T-helper 17 cell (primary cell): ENCODE results near the gene LRIG1. TPM values are rescaled to one million over a fixed set of nuclear protein-coding genes. Genes with fewer than 3 reads are reported as not detected.

Experiments used
- ATAC-seq: fragments of 150-1000 bp; cut with Tn5 transposase; 2 replicates; pipeline ENCODE4 v1.10.0; 2021; ENCODE audit warnings: mild to moderate bottlenecking, moderate library complexity
- DNase-seq, 3 donors: peaks; one replicate each; pipeline versions ENCODE4 v3.0.0 to v3.0.0-alpha.2; 2020 to 2021
- H3K9me3 ChIP-seq: one replicate; pipeline ENCODE4 v1.7.0; 2013; ENCODE audit warnings: low read length, mild to moderate bottlenecking; ENCODE audit not compliant: control insufficient read depth, poor library complexity, severe bottlenecking
- H3K27ac Mint-ChIP-seq: one replicate; pipeline ENCODE4 v1.8.0; 2022; ENCODE audit warnings: mild to moderate bottlenecking, moderate library complexity, mixed read lengths
- H3K27me3 Mint-ChIP-seq: one replicate; pipeline ENCODE4 v1.8.0; 2022; ENCODE audit warnings: mixed read lengths
- H3K36me3 Mint-ChIP-seq: one replicate; pipeline ENCODE4 v1.8.0; 2022; ENCODE audit warnings: low read depth, mixed read lengths
- H3K4me1 Mint-ChIP-seq: one replicate; pipeline ENCODE4 v1.8.0; 2022; ENCODE audit warnings: mild to moderate bottlenecking, mixed read lengths
- H3K4me3 Mint-ChIP-seq: one replicate; pipeline ENCODE4 v1.8.0; 2022; ENCODE audit warnings: mild to moderate bottlenecking, moderate library complexity, mixed read lengths
- total RNA-seq, 4 donors: library from RNA in 2 of 4; stranded (reverse) in 2 of 4; gene quantifications; one replicate each; pipeline ENCODE4 v1.2.3 and lab custom pipeline; 2022 to 2026

Gene LRIG1
- total RNA-seq, 2 donors from 2014 or later: 57.8 to 63.4 TPM

DNA sequence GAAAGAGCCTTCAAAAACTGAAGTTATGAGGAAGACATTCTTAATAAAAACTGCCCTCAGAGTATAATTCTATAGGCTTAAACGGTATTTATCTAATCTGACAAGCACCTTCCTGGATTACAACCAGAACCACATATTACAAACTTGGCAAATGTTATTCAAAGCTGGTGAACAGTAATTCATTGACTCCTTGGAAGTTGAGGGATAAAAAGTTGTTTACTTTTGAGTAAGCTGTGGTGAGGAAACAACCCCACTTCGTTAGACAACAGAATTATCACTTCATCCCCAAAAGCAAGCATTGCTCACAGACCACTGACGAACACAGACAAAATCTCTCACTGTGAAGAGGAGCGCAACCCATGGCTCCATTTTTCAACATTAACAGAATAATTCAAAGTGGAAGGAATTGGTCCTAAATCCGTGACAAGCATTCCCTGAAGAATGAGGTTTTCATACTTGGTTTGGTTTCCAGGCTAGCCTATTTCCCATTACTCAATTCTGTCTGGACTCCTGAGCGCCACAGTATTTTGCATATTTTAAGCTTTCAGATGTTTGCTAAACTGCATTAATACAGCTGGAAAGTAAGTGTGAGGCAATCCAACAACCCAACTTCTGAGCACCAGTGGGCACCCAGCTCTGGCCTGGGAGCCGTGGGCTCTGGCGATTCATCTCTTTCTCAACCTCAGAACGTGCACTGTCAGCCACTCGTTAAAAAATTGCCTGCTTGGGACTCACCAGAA, 32.7 kb downstream of the LRIG1 start:
- ATAC-seq (no peak), DNase-seq (no peak)
- Mint-ChIP-seq H3K27ac (peak overlapping the region; percentile 32), H3K4me1 (peaks cover 52% of the 10 kb centered on the region), H3K27me3 (no peaks in the 10 kb centered on the region), H3K4me3 (no peak overlapping the region), H3K36me3 (no peaks in the 10 kb centered on the region)
- no peaks in the 10 kb centered on the region for H3K9me3 ChIP-seq

DNA sequence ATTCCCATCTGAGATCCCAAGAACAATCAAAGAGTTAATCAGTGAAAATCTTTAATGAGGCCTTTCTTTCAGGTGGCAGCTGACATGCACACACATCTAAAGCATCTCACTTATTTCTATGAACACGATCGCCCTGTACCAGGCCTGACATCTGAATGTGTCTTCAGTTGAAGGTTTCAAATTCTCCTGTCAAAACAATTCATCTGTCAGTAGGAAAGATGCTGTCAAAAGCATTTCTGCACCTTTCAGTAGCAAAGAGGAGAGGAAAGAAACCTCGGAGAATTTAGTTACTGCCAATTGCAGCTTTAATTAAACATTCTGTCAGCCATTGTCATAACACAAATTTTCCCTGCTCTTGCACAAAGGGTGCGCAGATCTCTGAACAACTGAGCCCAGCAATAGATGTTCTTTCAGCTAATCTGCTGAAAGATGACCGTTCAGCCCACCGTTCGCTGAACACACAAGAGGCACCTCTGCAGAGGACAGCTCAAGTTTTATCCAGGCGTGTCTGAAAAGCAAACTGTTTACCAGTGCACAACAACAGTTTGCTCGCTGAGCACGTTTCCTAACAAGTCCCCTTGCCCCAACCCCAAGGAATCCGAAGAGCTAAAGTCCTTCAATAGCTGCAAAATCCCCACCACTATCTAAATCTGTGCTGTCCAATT, 34.1 kb downstream of the LRIG1 start:
- H3K27ac Mint-ChIP-seq: peak overlapping the region; percentile 82
- no peaks in the 10 kb centered on the region for H3K9me3 ChIP-seq
- H3K4me1 Mint-ChIP-seq: peaks cover 50% of the 10 kb centered on the region
- no peaks in the 10 kb centered on the region for H3K27me3 Mint-ChIP-seq
- no peaks in the 10 kb centered on the region for H3K36me3 Mint-ChIP-seq
- no peak overlapping the region for H3K4me3 Mint-ChIP-seq
- DNase-seq (no peak), ATAC-seq (no peak)

DNA sequence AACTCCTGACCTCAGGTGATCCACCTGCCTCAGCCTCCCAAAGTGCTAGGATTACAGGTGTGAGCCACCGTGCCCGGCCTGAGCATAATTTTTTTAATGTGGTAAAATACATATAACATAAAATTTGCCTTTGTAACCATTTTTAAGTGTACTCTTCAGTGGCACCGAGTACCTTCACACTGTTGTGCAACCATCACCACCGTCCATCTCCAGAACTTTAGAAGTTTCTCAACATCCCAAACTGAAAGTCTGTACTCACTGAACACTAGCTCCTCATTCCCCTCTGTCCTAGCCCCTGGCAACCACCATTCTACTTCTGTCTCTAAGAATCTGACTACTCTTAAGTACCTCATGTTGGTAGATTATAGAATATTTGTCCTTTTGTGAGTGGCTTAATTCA, 35.2 kb downstream of the LRIG1 start:
- no peaks in the 10 kb centered on the region for H3K9me3 ChIP-seq
- peaks cover 49% of the 10 kb centered on the region for H3K4me1 Mint-ChIP-seq
- no peak for DNase-seq
- ATAC-seq: no peak
- H3K27ac Mint-ChIP-seq: peak overlapping the region; percentile 82
- H3K36me3 Mint-ChIP-seq: no peaks in the 10 kb centered on the region
- no peak overlapping the region for H3K4me3 Mint-ChIP-seq
- no peaks in the 10 kb centered on the region for H3K27me3 Mint-ChIP-seq

DNA sequence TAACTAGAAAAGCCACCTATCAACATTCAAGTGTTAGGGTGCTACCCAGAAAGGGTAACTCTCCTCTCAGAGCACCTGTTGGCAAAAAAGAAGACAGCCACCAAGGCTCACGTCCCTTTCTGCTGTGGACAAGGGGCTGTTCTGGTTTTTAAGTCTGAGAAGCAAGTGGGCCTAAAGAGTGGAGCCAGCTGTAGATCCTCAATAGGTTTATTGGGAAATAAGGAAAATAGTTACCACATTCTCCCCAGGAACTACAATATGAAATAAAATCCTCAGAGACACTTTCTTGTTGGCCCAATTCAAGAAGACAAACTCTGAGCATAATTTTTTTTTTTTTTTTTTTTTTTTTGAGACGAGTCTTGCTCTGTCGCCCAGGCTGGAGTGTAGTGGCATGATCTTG, 35.8 kb downstream of the LRIG1 start:
- Mint-ChIP-seq H3K4me3 (no peak overlapping the region), H3K27me3 (no peaks in the 10 kb centered on the region), H3K36me3 (no peaks in the 10 kb centered on the region), H3K4me1 (peaks cover 50% of the 10 kb centered on the region), H3K27ac (no peak overlapping the region)
- no peaks in the 10 kb centered on the region for H3K9me3 ChIP-seq
- no peak for ATAC-seq
- no peak for DNase-seq

DNA sequence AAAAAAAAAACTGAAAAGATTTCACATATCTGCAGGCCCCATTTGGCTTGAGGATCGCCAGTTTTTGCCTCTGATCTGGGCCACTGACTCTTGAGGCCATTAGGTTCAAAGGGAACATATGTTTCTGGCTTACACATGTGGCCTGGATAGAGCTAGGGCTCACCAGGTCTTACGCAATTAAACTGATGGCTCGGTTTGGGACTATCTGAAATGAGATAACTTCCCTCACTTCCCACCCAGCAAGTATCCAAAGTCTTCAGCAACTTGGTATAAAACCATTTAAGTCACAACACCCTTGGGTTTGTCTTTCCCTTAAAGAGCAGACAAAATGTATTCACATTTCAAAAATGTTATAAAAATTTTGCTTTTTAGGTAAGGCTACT, 36.3 kb downstream of the LRIG1 start:
- Mint-ChIP-seq H3K36me3 (no peaks in the 10 kb centered on the region), H3K4me1 (peaks cover 48% of the 10 kb centered on the region), H3K4me3 (no peak overlapping the region), H3K27ac (peak overlapping the region; percentile 1), H3K27me3 (no peaks in the 10 kb centered on the region)
- ATAC-seq (no peak), DNase-seq (no peak)
- no peaks in the 10 kb centered on the region for H3K9me3 ChIP-seq

DNA sequence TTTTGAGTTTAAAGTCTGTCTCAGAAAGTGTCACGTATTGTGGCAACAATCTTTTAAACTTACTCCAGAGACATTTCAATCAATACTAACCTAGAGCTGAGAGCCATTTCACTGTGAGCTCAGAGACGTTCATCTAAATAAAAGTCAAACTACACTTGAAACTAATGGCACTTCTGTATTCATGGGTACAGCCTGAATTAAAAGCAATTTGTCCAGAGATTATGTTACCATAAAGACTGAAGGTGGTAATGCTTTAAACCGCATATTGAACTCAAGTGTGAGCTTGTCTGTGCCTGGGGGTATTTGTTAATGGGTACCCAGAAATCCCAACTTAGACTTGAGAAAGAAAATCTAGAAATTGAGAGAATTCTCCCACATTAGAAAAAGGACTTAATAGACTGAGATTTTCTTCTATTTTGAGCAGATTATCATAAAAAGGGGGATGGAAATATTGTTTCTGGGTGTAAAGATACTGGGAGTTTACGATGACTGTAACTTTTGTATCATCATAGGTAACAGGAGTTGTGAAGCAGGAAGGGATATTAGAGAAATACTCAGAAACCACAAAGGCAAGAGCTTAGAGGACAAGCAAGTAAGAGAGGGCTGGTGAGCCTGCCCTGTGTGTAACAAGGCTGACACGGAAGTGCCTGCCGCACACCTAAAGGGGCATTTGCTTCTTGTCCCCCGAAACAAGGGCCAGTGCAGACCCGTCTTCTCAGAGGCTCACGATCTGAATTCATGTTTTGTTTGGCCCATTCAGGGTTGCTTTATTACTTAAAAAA, 36.9 kb downstream of the LRIG1 start:
- H3K27ac Mint-ChIP-seq: peak overlapping the region; percentile 1
- H3K4me1 Mint-ChIP-seq: peaks cover 42% of the 10 kb centered on the region
- DNase-seq (no peak), ATAC-seq (no peak)
- no peaks in the 10 kb centered on the region for H3K27me3 Mint-ChIP-seq
- no peaks in the 10 kb centered on the region for H3K36me3 Mint-ChIP-seq
- no peak overlapping the region for H3K4me3 Mint-ChIP-seq
- H3K9me3 ChIP-seq: no peaks in the 10 kb centered on the region

DNA sequence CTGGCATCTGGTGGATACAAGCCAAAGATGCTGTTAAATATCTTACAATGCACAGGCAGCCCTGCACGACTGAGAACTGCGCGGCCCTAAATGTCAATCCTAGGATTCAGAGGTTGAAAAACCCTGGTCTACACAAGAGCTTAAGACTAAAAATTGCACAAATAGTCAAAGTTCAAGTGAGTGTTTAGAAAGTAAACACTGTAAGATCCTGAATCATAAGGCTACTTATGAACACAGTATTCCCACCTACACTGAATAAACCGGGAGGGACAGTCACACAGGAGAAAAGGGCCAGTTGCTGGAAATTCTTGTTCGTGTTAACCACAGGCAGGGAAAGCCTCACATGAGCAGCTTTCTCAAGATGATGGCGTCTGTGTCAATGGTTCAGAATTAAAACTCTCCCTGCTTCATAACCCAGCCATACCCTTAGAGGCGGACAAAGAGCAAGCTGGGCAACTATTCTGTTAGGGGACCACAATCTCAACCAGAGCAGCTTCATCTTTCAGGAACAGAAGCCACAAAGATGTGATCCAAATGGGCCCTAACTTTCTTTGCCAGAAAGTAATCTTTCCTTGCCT, 37.7 kb downstream of the LRIG1 start:
- H3K27me3 Mint-ChIP-seq: no peaks in the 10 kb centered on the region
- DNase-seq (no peak), ATAC-seq (no peak)
- no peak overlapping the region for H3K4me3 Mint-ChIP-seq
- no peaks in the 10 kb centered on the region for H3K9me3 ChIP-seq
- no peaks in the 10 kb centered on the region for H3K36me3 Mint-ChIP-seq
- no peak overlapping the region for H3K27ac Mint-ChIP-seq
- H3K4me1 Mint-ChIP-seq: peaks cover 36% of the 10 kb centered on the region

DNA sequence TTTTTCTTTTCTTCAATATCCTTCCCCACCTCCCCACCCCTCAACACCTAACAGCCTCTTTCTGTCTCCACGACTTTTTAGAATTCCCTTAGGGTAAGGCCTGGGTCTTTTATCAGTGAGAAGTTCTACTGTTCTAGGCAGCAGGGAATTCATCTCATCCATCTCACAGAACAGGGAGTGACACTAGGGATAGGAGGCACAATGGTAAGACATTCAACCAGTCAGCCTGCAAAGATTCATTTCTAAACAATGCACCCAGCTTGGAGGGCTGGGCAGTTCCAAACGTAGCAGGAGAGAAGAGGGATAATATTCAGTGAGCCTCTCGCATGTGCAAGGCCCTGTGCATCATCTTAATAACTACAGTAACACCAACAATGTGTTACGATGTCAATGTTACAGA, 43.6 kb downstream of the LRIG1 start:
- Mint-ChIP-seq H3K4me3 (no peak overlapping the region), H3K27ac (no peak overlapping the region)

DNA sequence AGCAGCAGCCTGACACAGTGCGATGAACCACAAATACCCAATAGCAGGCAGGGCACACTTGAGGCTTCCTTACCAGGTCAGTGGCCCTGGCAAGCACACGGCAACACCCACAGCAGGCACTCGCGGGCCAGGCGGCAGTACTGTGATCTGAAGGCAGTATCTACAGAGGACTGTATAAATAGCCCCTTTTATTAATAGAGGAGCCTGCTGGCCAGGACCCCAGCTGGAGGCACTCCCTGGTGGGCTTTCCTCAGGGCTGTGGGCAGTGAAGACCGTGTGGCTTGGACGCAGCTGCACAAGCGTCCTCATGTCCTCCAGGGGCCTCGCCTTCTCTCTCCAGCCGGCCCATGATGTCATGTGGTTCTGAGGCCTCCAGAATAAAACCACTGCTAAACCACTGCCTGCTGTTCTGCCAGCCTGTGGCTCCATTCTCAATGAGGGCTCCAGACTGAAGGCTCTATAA, 44.1 kb downstream of the LRIG1 start:
- Mint-ChIP-seq H3K4me3 (no peak overlapping the region), H3K4me1 (peaks cover 18% of the 10 kb centered on the region), H3K27ac (no peak overlapping the region), H3K27me3 (no peaks in the 10 kb centered on the region), H3K36me3 (peaks cover 2% of the 10 kb centered on the region)
- ATAC-seq: peak; percentile 50
- no peaks in the 10 kb centered on the region for H3K9me3 ChIP-seq
- no peak for DNase-seq

More for the DNA sequence above, 43.6 kb downstream of the LRIG1 start:
- DNase-seq (no peak), ATAC-seq (no peak)
- no peaks in the 10 kb centered on the region for H3K9me3 ChIP-seq
- Mint-ChIP-seq H3K36me3 (peaks cover 2% of the 10 kb centered on the region), H3K4me1 (peaks cover 23% of the 10 kb centered on the region), H3K27me3 (no peaks in the 10 kb centered on the region)

DNA sequence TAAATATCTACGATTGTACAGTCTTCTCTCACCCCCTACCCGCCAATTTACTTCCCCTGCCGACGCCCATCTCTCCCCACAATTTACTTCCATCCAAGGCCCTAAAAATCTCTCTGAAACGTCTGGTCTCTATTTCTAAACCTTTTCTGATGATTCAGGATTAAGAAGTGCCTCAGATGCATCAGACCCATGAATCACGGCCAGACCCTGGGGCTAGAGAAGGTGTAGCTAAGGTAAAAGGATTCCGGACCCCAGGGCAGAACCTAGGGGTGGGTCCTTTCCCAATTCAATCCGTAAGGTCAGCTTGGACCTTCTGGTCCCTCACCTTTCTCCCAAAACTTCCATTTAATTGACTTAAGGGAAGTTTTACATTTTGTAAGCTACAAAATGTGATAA, 46.4 kb downstream of the LRIG1 start:
- no peak overlapping the region for H3K4me3 Mint-ChIP-seq
- H3K36me3 Mint-ChIP-seq: peaks cover 10% of the 10 kb centered on the region
- ATAC-seq: no peak
- no peak for DNase-seq
- H3K27me3 Mint-ChIP-seq: no peaks in the 10 kb centered on the region
- H3K4me1 Mint-ChIP-seq: peaks cover 26% of the 10 kb centered on the region
- no peaks in the 10 kb centered on the region for H3K9me3 ChIP-seq
- no peak overlapping the region for H3K27ac Mint-ChIP-seq

DNA sequence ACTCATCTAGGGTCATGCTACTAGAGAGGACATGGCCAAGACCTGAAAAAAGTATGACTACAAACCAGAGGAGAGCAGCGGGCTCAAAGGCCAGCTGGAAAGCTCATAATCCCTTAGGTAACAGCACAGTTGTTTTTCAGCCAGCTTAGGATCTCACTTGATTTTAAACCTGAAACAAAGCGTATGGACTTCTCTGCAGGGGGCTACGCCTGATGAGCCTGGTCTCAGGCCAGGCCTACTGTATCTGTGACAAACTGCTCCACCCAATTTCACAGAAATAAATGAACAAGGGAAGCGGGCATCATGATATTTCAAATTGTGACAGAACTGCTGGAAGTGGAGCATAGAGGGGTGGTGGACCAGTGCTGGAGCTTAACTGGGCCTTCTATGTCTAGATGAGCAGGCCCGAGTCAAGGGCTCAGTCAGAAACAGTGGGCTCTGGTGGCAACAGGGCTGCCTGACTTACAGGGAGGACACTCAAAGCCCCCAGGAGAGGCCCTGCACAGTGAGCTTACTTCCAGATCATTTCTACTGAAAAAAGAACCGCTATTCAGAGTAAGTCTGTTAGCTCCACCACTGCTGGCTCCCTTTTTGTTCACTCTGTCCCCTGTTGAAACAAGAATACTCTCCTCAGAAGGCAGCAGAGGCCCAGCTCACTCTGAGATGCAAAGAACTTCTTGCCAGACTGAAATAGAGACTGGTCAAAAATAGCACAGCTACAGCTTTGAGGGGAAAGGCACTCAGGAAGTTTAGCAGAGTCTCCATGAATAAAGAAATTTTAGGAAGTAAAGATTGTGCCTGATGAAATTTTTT, 47.0 kb downstream of the LRIG1 start:
- ATAC-seq (no peak), DNase-seq (no peak)
- peaks cover 26% of the 10 kb centered on the region for H3K4me1 Mint-ChIP-seq
- H3K9me3 ChIP-seq: no peaks in the 10 kb centered on the region
- no peak overlapping the region for H3K27ac Mint-ChIP-seq
- H3K36me3 Mint-ChIP-seq: peaks cover 10% of the 10 kb centered on the region
- H3K4me3 Mint-ChIP-seq: no peak overlapping the region
- H3K27me3 Mint-ChIP-seq: no peaks in the 10 kb centered on the region

DNA sequence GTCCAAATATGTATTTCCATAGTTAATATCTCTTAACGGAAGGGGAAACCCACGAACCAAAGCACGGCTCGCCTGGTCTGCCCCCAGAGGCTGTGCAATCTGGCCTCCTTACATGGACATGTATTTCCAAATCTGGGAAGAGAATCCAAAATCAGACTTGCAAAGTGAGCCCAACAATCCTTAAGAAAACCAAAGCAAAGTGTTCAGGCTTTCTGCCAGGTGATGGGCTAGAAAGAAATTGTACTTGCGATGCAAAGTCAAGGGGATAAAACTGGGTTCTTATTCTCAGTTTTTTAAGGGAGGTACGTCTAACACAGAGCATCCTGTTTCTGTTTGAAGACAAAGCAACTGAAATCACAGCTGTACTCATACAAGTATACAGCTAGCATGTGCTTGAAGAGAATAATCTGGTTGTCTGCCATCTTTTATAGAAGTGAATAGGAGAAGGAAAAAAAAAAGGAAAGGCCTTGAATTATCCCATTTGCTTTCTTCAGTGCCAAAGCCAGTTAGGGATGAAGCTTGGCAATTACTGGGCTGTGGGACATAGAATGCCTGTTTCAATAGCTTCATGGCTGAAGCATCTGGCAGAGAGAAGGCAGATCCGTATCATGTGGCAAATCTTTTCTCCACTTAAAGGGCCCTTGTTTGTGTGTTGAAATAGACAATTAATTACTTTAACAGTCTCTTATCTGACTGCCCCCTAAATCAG, 48.4 kb downstream of the LRIG1 start:
- Mint-ChIP-seq H3K36me3 (peaks cover 10% of the 10 kb centered on the region), H3K27me3 (no peaks in the 10 kb centered on the region), H3K4me1 (peaks cover 26% of the 10 kb centered on the region), H3K4me3 (no peak overlapping the region), H3K27ac (peak overlapping the region; percentile 32)
- no peak for ATAC-seq
- no peaks in the 10 kb centered on the region for H3K9me3 ChIP-seq
- no peak for DNase-seq
